Measurements from ENCODE around the gene KRTAP10-7. TPM values are rescaled to one million over a fixed set of nuclear protein-coding genes. Genes with fewer than 3 reads are reported as not detected.
"Not testable (repeated sequence)": the region's sequence is repeated elsewhere in the genome, so short reads cannot be mapped to it uniquely, and the experiment has no call there.

KRTAP10-7 gene
- total RNA-seq, 1 experiment from 2014 or later: not detected

DNA sequence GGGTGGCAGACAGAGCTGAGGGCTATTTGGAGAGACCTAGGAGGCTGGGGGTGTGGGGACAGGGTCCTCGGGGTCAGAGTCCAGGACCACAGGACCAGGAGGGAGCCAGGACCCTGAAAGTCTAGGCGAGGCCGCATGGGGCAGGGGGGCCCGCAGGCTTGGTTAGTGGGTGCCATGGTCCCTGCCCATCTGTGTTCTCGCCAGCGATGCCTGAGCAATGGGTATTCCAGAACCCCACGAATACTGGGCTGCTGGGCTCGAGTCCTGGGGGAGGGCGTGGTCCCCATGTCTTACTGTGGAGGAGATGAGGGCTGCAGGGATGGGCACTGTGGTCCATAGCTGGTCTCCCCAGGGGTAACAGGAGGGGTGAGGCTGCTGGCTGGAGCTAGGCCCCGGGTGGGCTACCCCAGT lies 10.1 kb upstream of the KRTAP10-7 start:
- no peak for DNase-seq (ENCODE audit: low spot score)

DNA sequence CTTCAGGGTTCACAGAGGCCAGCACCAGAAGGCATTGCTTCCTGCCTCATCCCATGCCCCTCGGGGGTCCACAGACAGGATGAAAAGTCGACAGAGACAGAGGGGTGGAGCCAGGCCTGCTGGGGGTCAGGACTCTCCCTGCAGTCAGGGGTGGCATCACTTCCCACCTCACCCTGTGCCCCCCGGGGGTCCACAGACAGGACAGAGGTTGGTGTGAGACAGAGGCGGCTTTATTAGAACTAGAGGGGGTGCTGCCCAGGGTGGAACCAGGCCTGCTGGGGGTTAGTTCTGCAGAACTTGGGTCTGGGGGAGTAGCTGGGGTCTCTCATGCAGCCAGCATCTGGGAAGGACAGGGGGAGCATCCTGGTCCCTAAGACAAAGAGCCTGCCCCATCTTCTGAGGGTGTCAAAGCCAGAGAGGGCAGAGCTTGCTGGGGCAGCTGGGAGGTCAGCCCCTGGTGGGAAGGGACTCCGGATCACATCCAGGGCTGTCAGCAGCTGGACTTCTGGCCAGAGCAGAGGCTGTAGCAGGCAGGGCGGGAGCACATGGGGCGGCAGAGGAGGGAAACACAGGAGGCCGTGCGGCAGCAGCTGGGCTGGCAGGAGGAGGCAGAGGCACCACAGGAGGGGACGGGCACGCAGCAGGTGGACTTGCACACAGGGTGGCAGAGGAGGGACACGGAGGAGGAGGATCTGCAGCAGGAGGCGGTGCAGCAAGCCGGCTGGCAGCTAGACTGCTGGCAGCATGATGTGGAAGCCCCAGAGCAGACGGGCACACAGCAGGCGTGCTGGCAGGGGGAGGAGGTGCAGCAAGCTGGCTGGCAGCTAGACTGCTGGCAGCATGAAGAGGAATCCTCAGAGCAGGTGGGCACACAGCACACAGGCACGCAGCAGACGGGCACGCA lies 9.2 kb upstream of the KRTAP10-7 start:
- DNase-seq (ENCODE audit: low spot score): not testable (repeated sequence)

DNA sequence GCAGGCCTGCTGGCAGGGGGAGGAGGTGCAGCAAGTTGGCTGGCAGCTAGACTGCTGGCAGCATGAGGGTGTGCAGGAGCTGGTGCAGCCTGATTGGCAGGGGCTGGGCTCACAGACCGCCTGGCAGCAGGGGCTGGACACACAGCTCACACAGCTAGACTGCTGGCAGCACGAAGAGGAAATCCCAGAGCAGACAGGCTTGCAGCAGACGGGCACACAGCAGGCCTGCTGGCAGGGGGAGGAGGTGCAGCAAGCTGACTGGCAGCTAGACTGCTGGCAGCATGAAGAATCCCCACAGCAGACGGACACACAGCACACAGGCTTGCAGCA lies 8.6 kb upstream of the KRTAP10-7 start:
- not testable (repeated sequence) for DNase-seq (ENCODE audit: low spot score)

DNA sequence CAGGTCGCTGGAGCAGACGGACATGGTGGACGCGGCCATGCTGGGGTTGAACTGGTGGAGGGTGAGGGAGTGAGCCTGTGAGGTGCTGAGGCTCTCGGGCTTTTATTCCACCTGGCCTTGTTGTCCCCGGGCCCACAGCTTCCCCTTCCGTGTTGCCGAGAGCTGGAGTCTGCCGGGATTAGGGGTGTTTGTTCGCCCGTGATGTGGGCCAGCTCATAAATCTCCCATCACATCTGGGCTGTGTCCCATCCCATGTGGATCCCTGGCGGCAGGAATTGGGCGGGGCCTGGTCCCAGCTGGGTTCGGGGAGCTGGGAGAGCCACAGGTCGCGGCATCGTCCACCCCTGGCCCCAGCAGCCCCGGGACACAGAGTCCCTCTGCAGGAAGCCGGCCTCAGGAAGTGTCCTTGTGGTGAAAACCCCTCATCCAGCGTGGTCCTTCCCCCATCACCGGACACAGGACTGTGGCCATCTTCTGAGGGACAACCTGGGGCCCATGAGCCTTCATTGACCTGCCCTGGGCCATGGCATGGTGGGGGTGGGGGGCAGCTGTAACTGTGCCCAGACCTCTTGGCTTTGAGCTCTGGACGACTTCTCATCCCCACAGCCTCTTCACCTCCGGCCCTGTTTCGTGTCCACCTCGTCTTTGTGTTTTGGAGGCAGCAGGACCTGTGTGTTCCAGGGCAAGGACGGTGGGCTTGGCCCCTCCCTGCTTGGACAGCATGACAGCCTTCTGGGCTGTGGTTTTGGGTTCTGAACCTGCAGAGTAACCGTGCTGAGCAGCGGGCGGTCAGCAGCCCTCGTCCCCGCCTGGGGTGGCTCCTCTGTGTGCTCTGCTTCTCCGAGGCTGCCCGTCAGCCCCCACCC lies 7.7 kb upstream of the KRTAP10-7 start, which contains the start of gene KRTAP10-6:
TSS of gene KRTAP10-6 (minus strand) at position 60 of the 866 bp plus-strand sequence. CDS start at position 39, 21 bp downstream.
- no peak for DNase-seq (ENCODE audit: low spot score)

DNA sequence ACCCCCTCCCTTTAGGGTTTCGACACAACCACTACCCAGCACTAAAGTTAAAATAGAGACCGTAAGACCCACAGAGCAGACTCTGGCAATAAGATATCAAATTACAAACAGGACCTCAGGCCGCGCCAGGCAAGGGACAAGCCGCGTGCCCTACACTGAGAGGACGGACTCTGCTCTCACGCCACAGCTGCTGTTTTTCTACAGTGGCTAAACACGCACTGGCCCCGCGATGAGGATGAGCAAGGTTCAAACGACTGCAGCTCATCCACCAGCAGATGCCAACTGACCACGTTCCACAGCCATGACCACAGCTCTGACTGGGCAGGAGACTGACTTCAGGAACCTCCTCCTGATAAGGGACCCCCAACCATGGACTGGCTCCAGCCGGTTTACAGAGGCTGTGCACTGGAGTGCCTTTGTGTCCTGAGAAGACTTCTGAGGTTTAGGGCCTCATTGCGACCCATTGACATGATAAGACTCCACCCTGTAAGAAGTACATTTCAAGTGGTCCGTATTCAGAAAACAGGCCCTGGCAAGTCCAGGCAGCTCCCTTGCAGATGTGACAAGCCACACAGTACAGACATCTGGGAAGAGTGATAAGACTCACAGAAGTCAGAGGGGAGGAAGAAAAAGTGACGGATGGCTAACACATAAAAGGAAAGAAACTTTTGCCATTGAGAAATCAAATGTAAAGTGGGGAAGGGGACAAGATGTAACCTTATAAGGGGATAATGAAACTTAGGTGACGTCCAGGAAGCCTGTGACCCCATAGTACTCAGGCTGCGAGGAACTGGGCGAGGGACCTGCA lies 6.6 kb upstream of the KRTAP10-7 start:
- DNase-seq (ENCODE audit: low spot score): no peak

DNA sequence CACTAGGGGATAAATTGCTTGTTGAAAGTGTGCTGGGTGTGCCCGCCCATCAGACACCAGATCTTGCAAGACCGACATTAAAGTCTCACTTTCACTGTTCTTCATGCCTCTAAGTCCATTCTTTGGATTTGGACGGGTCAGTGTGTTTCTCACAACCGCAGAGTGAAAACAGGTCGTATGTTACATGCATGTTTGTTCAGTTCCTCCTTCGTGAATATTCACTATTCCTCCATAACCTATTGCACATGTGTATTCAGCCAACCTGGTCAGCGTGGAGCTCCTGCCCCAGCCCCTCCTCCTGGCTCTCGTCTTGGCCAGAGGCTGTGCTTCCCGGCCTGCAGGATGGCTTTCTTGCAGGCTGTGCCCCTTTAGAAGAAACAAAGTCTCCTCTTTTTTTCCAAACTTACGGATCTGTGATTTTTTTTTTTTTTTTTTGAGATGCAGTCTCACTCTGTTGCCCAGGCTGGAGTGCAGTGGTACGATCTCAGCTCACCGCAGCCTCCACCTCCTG lies 5.9 kb upstream of the KRTAP10-7 start:
- DNase-seq (ENCODE audit: low spot score): no peak

DNA sequence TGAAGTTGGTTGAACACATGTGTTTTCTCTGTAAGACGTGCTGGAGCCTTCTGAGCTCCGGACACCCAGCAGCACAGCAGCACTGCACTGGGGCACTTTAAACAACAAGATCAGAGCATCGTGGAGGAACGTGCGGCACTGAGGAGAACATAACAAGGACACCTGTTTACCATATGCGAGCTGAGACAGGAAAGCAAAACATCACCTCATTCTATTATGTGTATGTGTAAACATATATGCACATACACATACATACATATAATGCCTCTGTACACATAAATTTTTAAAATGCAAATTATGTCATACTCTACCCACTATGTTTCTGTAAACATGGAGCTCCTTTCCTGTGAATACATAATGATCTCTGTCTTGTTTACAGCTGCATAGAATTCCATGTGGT lies 4.9 kb upstream of the KRTAP10-7 start:
- DNase-seq (ENCODE audit: low spot score): no peak

DNA sequence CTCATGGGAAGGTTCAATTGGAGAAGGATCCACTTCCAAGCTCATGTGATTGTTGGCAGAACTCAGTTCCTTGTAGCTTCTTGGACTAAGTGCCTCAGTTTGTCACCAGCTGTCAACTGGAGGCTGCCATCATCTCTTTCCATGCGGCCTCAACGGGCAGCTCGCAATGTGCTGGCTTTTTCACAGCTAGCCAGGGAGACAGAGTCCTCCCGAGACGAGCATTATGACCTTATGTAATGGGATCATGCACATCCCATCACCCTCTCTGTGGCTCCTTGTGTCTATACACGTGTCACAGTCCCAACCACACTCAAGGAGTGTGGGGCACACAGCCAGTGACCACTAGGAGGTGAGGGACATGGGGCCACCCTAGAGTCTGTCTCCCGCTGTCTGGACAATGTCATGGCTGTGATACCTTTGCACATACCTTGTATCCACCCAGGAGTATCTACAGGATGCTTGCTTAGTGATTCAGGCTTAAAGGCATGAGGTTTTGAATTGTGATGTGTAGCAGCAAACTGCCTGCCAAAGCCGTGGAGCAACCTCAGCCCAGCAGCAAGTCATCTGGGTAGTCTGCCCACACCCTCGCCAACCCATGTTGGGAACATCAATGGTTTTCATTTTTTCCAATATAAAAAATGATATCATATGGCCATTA lies 4.2 kb upstream of the KRTAP10-7 start:
- DNase-seq (ENCODE audit: low spot score): no peak

DNA sequence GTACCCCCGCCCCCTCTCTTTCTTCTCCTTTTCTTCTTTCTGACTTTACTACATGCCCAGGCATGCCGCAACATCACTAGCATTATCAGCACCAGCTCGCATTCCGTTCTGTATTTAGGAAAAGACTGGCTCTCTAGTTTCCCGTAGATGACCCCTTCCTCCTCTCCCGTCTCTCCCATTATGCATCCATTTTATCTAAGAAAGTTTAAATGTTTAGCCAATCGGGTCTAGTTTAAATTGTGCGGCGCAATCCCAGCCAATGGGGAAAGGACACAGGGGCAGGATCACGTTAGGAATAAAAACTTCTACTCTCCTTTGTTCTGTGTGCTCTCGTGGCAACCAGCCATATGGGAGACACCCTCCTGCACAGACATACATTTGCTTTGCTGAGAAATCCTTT lies 2.3 kb upstream of the KRTAP10-7 start:
- no peak for DNase-seq (ENCODE audit: low spot score)

DNA sequence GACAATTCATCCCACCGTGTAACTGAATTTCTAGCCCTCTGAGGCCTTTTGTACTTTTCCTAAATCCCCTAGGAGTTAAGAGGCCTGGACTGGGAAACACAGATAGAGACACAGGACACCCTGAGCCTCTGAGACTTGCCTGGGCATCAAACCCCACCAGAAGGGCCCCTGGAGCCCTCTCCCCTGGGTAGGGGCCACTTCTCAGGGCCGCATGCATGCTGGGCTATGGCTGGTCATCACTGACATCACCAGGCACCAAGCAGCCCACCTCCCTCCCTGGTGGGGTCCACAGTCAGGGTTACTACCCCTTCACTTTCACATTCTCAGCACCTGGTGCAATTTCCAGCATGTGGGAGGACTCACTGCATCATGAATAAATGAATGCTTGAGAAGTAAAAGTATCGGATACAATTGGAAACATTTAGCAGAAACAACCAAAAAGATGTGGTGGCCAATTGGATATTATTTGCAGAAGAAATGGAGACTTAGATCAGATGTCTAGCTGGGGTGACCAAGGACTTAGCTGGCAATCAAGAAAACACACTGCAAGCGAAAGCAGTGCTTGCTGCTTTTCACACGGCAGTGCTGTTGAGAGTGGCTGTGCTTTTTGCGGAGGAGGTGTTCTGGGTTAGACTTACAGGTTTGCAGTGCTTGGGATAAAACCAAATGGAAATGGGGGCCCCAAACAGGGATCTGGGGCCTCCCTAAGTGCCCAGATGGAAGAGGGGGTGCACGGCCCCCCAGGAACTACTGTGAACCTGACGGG lies 950 bp upstream of the KRTAP10-7 start:
- DNase-seq (ENCODE audit: low spot score): no peak

DNA sequence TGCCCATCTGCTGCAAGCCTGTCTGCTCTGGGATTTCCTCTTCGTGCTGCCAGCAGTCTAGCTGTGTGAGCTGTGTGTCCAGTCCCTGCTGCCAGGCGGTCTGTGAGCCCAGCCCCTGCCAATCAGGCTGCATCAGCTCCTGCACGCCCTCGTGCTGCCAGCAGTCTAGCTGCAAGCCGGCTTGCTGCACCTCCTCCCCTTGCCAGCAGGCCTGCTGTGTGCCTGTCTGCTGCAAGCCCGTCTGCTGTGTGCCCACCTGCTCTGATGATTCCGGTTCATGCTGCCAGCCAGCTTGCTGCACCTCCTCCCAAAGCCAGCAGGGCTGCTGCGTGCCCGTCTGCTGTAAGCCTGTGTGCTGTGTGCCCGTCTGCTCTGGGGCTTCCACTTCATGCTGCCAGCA lies 694 bp downstream of the KRTAP10-7 start:
- DNase-seq (ENCODE audit: low spot score): not testable (repeated sequence)

DNA sequence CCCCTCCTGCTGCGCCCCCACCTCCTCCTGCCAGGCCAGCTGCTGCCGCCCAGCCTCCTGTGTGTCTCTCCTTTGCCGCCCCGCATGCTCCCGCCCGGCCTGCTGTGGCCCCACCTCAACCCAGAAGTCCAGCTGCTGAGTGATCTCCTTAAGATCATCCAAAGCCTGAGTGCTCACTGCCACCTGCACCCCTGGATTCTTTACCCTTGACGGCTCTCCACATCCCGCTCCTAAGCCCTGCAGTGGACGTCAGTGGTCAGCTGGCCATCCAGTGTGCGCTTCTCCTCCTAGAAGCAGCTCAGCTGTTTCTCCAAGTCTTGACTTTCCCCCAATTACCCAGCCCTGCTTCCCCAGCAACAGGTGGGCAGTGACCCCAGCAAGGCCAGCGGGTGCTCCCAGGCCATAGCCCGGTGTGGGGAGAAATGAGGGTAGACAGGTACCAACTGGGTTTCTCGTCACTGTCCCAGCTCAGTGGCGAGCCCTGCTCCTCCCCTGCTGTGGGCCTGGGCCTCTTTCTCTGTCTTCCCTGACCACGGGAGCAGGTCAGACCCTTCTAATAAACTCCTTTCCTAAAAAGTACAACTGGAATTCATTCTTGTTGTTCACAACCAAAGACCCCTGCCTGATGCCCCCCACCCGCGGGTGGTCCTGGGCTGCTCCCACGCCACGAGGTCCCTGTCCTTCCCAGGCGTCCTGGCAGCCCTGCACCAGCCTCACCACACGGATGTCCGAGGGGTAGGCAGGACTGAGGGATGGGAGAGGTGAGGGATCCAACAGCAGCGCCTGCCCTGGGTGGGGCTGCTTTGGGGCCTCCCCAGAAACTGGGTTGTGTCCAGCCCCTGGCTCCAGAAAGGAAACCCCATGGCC lies 1.4 kb downstream of the KRTAP10-7 start:
- DNase-seq (ENCODE audit: low spot score): no peak

DNA sequence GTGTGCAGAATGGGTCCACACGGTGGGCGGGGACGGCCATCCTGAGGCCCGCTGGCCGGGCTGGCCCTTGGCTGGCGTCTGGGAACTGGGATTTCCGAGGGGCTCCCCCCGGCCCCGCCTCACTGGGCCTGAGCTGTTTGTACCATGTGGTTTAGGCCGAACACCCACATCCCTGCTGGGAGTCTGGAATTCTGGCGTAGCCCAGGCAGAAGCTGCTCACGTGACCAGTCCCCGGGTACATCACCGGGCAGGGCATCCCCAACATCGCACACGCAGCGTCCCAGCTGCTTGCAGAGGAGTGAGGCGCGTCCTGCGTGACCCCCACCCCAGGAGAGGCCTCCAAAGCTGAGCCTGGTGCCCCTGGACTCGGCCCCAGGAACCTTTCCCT lies 2.1 kb downstream of the KRTAP10-7 start:
- no peak for DNase-seq (ENCODE audit: low spot score)

DNA sequence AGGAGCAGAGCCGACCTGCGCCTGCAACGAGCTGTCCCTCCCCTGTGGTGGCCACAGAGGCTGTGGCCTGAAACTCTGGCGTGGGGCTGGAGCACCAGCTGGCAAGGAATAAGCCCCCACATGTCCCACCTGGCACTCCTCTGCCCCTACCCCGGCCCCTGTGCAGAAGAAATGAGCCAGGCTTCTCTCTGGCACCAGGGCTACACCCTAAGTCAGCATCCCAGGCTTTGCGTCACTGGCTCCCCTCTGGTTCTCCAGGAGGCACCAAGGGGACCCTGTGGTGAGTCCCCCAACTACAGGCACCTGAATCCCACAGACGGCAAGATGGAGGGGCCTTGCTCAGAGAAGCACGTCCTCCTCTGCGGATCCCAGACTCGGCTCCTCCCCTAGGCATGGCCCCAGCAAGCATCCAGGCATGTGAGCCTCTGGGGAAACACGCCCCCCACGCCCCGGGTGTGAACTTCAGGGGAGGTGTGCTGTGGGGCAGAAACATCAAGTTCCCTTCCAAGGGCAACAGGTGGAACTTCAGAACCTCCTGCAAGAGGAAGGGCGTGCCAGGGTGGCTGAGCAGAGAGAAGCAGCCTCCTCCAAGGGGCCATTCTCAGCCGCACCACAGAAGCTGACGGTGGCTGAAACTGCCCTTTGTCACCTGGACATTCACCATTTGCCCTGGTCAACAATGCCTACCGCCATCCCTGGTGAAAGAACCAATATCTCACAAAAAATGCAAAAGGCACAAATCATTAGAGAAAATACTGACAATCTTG lies 2.9 kb downstream of the KRTAP10-7 start:
- no peak for DNase-seq (ENCODE audit: low spot score)

DNA sequence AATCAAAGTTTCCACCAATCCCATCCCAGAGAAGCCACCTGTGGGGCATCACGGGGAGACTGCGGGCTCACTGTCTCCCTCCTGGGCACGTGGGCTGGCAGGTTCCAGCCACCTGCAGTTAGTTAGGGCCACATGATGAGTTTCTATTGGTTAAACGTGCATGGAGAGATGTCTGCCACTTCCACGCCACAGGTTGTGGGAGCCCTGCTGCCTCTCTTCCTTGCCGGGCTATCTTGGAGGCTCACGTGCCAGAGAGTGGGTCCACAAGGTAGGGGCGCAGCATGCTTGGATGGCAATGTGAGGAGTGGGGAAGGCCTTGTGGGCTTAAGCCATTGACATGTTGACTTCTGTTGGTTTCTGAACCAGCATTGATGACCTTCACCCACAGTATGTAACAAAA lies 3.5 kb downstream of the KRTAP10-7 start:
- no peak for DNase-seq (ENCODE audit: low spot score)

DNA sequence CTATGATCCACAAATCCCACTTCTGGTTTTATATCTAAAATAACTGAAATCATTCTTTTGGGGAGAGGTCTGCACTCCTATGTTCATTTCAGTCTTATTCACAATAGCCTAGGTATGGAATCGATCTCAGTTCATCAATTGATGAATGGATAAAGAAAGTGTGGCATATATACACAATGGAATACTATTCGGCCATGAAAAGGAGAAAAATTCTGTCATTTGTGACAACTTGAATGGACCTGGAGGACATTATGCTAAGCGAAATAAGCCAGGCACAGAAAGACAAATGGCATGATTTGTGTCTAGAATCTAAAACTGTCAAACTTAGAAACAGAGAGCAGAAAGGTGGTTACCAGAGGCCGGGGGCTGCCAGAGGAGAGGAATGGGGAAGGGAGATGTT lies 6.1 kb downstream of the KRTAP10-7 start:
- DNase-seq (ENCODE audit: low spot score): no peak

DNA sequence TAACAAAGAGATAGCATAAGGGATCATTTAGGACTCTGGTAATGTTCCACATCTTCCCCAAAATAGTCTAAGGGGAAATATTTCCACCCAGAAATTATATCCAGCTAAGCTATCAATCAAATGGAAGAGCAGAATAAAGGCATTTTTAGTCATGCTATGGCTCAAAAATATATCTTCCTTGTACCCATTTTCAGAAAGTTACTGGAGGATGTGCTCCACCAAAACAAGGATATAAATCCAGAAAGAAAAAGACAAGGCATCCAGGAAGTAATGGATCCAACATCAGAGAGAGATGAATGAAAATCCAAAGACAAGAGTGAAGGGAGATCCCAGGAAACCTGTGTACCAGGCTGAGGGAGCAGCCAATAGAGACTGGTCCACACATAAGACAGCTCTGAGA lies 8.8 kb downstream of the KRTAP10-7 start:
- no peak for DNase-seq (ENCODE audit: low spot score)

DNA sequence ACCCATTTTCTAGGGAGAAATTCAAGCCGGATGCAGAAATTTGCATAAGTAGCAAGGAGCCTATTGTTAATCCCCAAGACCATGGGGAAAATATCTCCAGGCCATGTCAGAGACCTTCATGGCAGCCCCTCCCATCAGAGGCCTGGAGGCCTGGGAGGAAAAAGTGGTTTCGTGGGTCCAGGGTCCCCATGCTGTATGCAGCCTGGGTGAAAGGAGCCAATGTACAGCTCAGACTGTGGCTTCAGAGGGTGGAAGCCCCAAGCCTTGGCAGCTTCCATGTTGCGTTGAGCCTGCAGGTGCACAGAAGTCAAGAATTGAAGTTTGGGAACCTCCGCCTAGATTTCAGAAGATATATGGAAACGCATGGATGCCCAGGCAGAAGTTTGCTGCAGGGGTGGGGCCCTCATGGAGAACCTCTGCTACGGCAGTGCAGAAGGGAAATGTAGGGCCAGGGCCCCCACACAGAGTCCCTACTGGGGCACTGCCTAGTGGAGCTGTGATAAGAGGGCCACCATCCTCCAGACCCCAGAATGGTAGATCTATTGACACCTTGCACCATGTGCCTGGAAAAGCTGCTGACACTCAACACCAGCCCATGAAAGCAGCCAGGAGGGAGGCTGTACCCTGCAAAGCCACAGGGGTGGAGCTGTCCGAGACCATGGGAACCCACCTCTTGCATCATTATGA lies 9.9 kb downstream of the KRTAP10-7 start:
- DNase-seq (ENCODE audit: low spot score): not testable (repeated sequence)
